ENCODE results near the gene ASS1.

ASS1 gene

DNA sequence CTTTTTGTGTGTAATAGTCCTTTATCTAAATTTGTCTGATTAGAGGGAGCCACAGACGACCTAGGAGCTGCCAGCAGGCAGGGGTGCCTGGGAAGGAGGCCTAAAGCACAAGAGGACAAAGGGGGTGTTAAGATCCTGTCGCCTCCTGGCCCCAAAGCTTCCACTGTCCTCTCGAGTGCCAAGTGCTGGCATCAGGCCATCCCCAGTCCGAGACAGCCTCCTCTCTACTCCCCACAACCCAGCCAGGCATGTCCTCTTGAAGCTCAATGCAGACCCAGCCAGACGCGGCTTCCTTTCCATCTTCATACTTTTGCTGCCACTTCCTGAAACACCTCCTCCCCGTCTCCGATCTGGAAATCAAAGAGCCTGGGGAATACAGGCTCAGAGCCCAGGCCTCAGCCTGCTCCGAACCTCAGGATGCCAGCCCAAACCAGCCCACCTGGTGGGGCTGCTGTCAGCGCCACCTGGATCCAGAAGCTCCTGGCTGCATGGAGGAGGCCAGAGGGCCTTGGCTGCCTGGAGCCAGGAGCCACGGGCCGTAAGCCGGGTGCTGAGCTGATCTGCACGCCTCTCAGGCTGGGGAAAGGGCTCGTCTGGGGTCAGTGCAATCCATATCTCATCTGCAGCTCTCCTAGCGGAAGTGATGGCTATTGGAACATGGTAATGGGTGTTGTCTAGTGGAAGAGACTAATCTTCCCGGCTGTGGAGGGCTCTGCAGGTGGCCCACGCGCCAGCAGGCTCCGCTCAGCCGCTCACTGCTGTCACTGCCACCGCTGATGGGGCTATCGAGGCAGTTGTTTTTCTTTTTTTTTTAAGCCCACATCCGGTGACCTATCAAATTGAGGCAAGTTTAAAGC, 74.4 kb downstream of the ASS1 start:
- Histone ChIP-seq H3K27me3 (ENCODE audit: insufficient read depth, poor library complexity, severe bottlenecking) (no peaks in the 10 kb centered on the region), H3K4me1 (ENCODE audit: insufficient read depth, poor library complexity, severe bottlenecking) (no peaks in the 10 kb centered on the region), H3K4me3 (ENCODE audit: severe bottlenecking) (no peak overlapping the region), H3K9me3 (ENCODE audit: severe bottlenecking) (no peaks in the 10 kb centered on the region), H3K27ac (ENCODE audit: poor library complexity, severe bottlenecking) (no peak overlapping the region), H3K36me3 (ENCODE audit: low read depth) (no peaks in the 10 kb centered on the region)
- ATAC-seq (ENCODE audit: low read depth) (no peak), DNase-seq (ENCODE audit: low spot score) (no peak)
- TF ChIP-seq CTCF (IDR thresholded peaks at IDR 0.05; ENCODE audit: poor library complexity, severe bottlenecking) = no peak

DNA sequence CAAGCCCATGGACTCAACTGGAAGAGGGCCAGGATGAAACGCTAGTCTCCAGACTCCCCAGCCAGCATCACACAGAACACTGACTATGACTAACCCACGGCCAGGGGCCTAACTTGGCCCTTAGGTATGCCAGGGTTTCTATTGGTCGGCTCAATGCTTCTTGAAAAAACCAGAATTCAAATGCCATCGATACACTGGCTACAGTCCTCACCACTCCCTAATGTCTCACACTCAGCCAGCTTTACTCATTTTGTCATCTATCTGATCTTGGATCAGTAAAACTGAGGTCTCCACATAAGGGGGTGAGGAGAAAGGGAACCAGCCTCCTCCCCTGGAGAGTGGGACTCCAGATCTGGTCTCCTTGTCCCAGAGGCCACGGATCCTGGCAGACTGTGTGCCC, 75.2 kb downstream of the ASS1 start:
- ATAC-seq (ENCODE audit: low read depth) = no peak
- Histone ChIP-seq H3K36me3 (ENCODE audit: low read depth) (no peaks in the 10 kb centered on the region), H3K4me1 (ENCODE audit: insufficient read depth, poor library complexity, severe bottlenecking) (no peaks in the 10 kb centered on the region), H3K27ac (ENCODE audit: poor library complexity, severe bottlenecking) (no peak overlapping the region), H3K4me3 (ENCODE audit: severe bottlenecking) (no peak overlapping the region), H3K27me3 (ENCODE audit: insufficient read depth, poor library complexity, severe bottlenecking) (no peaks in the 10 kb centered on the region), H3K9me3 (ENCODE audit: severe bottlenecking) (no peaks in the 10 kb centered on the region)
- no peak for TF ChIP-seq CTCF (IDR thresholded peaks at IDR 0.05; ENCODE audit: poor library complexity, severe bottlenecking)
- no peak for DNase-seq (ENCODE audit: low spot score)

DNA sequence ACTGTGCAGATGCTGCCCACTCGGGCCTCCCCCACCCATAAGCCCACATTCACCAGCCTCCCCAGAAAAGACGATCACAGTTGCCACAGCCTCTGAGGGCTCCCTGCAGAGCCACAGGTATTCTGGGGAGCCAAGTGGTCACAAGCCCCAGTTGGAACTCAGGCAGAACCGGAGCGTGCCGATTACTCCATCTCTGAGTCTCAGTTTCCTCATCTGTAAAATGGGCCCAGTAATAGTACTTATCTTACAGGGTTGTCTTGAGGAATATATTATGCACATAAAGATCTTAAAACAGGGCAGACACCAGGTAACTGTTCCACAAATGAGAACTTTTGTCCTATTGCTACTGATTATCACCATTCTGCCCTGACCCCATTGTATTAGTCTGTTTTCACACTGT, 77.0 kb downstream of the ASS1 start:
- H3K4me3 ChIP-seq (ENCODE audit: severe bottlenecking) = no peak overlapping the region
- no peak for ATAC-seq (ENCODE audit: low read depth)

DNA sequence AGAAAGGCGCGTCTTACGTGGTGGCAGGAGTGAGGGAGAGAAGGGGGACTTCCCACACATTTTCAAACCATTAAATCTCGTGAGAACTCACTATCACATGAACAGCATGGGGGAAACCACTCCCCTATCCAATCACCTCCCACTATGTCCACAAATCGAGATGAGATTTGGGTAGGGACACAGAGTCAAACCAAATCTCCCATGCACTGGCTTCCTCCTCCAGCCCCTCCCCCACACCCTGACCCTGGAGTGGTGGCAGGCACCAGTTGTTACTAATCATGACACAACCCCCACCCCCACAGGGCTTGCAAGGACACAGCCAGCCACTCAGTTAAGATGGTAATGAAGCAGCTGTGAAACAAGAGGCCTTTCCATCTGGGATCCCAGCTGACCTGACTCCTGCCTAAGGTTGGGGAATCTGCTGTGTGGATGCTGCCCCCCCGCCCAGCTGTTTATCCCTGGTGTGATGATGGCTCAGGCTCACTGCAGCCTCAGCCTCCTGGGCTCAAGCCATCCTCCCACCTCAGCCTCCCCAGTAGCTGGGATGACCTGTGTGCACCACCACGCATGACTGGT, 77.6 kb downstream of the ASS1 start:
- no peaks in the 10 kb centered on the region for H3K9me3 ChIP-seq (ENCODE audit: severe bottlenecking)
- H3K36me3 ChIP-seq (ENCODE audit: low read depth) = no peaks in the 10 kb centered on the region
- no peaks in the 10 kb centered on the region for H3K4me1 ChIP-seq (ENCODE audit: insufficient read depth, poor library complexity, severe bottlenecking)
- no peak for DNase-seq (ENCODE audit: low spot score)
- no peak overlapping the region for H3K27ac ChIP-seq (ENCODE audit: poor library complexity, severe bottlenecking)
- H3K27me3 ChIP-seq (ENCODE audit: insufficient read depth, poor library complexity, severe bottlenecking) = no peaks in the 10 kb centered on the region
- no peak for ATAC-seq (ENCODE audit: low read depth)
- H3K4me3 ChIP-seq (ENCODE audit: severe bottlenecking) = no peak overlapping the region
- TF ChIP-seq CTCF (IDR thresholded peaks at IDR 0.05; ENCODE audit: poor library complexity, severe bottlenecking) = no peak

More for the DNA sequence above, 77.0 kb downstream of the ASS1 start:
- no peak for TF ChIP-seq CTCF (IDR thresholded peaks at IDR 0.05; ENCODE audit: poor library complexity, severe bottlenecking)
- H3K4me1 ChIP-seq (ENCODE audit: insufficient read depth, poor library complexity, severe bottlenecking) = no peaks in the 10 kb centered on the region
- no peak overlapping the region for H3K27ac ChIP-seq (ENCODE audit: poor library complexity, severe bottlenecking)
- H3K36me3 ChIP-seq (ENCODE audit: low read depth) = no peaks in the 10 kb centered on the region
- DNase-seq (ENCODE audit: low spot score) = no peak
- no peaks in the 10 kb centered on the region for H3K9me3 ChIP-seq (ENCODE audit: severe bottlenecking)
- H3K27me3 ChIP-seq (ENCODE audit: insufficient read depth, poor library complexity, severe bottlenecking) = no peaks in the 10 kb centered on the region

DNA sequence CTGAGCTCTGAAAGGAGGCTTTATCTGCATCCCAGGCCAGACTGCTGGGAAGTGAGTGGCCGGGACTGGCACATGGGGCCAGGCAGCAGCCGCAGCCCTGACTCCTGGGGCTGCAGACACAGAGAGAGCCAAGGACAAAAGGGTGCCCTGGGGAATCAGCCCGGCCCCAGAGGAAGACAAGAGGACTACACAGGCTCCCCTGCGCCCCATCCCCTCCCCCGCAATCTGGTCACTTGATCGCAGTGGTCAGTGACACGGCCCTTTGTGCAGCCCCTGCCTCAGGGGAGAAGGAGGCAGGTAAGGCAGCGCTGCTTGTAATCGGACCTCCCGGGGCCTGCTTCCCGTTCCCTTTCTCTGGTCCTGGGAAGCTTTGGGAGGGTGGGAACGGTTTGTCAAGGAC, 79.2 kb downstream of the ASS1 start:
- H3K9me3 ChIP-seq (ENCODE audit: severe bottlenecking) = no peaks in the 10 kb centered on the region
- ATAC-seq (ENCODE audit: low read depth) (no peak), DNase-seq (ENCODE audit: low spot score) (no peak)
- no peaks in the 10 kb centered on the region for H3K27me3 ChIP-seq (ENCODE audit: insufficient read depth, poor library complexity, severe bottlenecking)
- H3K4me1 ChIP-seq (ENCODE audit: insufficient read depth, poor library complexity, severe bottlenecking) = no peaks in the 10 kb centered on the region
- H3K36me3 ChIP-seq (ENCODE audit: low read depth) = no peaks in the 10 kb centered on the region
- no peak overlapping the region for H3K4me3 ChIP-seq (ENCODE audit: severe bottlenecking)
- no peak overlapping the region for H3K27ac ChIP-seq (ENCODE audit: poor library complexity, severe bottlenecking)
- no peak for TF ChIP-seq CTCF (IDR thresholded peaks at IDR 0.05; ENCODE audit: poor library complexity, severe bottlenecking)

Measured in RWPE2 (cell line).